LNCAP (cell line): ENCODE results near the gene TFB2M.

Experiments used
- CTCF ChIP-seq: fragments of 450-650 bp; IDR thresholded peaks from 2 replicates; pipeline ENCODE4 v1.5.1; 2017; ENCODE audit warnings: mild to moderate bottlenecking

TFB2M gene

GRCh38 chr1:246513619-246514343 is 52.3 kb downstream of the TFB2M start:
- no peak for TF ChIP-seq CTCF

- TF ChIP-seq CTCF, result no peak
These were observed 53.0 kb downstream of the TFB2M start for GRCh38 chr1:246513041-246513440.

GRCh38 chr1:246512635-246513034 is 53.4 kb downstream of the TFB2M start:
- TF ChIP-seq CTCF, result no peak

- no peak for TF ChIP-seq CTCF
These were observed 53.8 kb downstream of the TFB2M start for GRCh38 chr1:246512230-246512629.

GRCh38 chr1:246511203-246511602 is 54.9 kb downstream of the TFB2M start:
- TF ChIP-seq CTCF, result no peak

- no peak for TF ChIP-seq CTCF
These were observed 55.7 kb downstream of the TFB2M start for GRCh38 chr1:246510147-246511030.

- no peak for TF ChIP-seq CTCF
These were observed 57.0 kb downstream of the TFB2M start for GRCh38 chr1:246508897-246509688.
